ENCODE results near the gene IFIT5. TPM values are rescaled to one million over a fixed set of nuclear protein-coding genes. Genes with fewer than 3 reads are reported as not detected.
"Not testable (repeated sequence)": the region's sequence is repeated elsewhere in the genome, so short reads cannot be mapped to it uniquely, and the experiment has no call there.

IFIT5 gene
- polyA plus RNA-seq, 1 donor: 8.5 TPM

DNA sequence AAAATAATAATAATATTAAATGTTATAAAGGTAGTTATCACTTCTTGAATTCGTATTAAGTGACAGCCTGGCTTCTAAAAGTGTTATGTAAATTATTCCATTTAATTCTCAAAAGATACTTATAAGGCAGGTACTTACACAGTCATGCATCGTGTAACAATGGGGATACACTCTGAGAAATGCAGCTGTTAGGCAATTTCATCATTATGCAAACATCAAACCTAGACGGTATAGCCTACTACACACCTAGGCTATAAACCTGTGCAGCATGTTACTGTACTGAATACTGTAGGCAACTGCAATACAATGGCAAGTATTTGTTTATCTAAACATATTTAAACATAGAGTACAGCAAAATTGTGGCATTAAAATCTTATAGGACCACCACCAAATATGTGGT lies 20.5 kb upstream of the IFIT5 start:
- no peak for DNase-seq

DNA sequence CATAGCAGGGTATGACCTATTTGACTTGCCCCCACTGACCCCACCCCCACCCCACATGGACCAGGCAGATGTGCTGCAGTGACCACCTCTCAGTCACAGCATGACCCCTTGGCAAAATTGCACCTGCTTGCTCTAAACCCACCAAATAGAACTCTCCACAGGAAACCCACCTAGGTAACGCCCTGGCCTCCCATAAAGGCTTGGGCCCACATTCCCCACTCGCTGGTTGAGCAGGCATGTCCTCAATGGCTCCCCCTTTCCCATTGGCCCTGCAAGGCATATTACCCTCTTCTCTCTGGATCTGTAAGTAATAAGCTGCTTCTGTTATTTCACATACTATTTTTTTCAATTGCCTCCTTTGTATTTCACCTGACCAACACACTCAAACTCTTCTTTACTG lies 19.2 kb upstream of the IFIT5 start:
- no peak for DNase-seq

DNA sequence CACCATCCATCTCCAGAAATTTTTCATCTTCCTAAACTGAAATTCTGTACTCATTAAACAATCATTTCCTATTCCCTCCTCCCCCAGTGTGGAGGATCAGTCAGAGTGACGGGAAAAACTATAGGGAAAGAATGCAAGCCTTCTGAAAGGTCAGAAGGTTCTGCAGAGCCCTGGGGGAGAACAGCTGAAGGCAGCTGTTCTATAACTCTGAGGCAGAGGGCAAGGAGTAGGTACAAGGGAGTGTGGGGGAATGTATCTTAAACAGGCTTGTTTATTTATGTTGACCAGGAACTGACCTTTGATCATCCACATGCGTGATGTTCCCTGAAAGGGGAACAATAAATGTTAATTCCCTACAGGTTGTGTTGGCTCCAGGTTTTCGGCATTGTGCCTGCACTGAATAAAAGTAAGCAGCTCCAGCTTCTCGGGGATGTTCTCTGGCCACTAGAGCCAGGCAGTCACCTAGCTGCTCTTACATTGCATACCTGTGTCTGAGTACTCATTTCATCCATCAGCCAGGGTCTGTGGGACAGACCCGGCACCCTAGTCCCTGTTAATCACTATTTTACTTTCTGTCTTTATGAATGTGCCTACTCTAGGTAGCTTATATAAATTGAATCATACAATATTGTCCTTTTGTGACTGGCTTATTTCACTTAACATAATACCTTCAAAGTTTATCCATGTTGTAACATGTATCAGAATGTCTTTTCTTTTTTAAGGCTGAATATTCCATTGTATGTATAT lies 16.2 kb upstream of the IFIT5 start:
- no peak for DNase-seq

DNA sequence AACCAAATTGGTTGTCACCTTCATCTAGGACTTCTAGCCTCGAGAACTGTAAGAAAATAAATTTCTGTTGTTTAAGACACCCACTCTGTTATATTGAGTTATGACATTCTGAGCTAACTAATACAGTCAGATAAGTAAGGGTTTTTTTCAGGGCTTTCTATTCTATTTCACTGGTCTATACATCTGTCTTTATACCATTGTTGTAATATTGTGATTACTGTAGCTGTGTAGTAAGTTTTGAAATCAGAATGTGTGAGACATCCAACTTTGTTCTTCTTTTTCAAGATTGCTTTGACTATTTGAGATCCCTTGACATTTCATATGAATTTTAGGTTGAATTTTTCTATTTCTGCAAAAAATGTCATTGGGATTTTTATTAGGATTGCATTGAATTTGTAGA lies 14.4 kb upstream of the IFIT5 start:
- DNase-seq: no peak

DNA sequence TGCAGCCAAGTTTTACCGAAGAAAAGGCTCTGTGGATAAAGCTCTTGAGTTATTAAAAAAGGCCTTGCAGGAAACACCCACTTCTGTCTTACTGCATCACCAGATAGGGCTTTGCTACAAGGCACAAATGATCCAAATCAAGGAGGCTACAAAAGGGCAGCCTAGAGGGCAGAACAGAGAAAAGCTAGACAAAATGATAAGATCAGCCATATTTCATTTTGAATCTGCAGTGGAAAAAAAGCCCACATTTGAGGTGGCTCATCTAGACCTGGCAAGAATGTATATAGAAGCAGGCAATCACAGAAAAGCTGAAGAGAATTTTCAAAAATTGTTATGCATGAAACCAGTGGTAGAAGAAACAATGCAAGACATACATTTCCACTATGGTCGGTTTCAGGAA lies 11.3 kb upstream of the IFIT5 start:
- DNase-seq: no peak

DNA sequence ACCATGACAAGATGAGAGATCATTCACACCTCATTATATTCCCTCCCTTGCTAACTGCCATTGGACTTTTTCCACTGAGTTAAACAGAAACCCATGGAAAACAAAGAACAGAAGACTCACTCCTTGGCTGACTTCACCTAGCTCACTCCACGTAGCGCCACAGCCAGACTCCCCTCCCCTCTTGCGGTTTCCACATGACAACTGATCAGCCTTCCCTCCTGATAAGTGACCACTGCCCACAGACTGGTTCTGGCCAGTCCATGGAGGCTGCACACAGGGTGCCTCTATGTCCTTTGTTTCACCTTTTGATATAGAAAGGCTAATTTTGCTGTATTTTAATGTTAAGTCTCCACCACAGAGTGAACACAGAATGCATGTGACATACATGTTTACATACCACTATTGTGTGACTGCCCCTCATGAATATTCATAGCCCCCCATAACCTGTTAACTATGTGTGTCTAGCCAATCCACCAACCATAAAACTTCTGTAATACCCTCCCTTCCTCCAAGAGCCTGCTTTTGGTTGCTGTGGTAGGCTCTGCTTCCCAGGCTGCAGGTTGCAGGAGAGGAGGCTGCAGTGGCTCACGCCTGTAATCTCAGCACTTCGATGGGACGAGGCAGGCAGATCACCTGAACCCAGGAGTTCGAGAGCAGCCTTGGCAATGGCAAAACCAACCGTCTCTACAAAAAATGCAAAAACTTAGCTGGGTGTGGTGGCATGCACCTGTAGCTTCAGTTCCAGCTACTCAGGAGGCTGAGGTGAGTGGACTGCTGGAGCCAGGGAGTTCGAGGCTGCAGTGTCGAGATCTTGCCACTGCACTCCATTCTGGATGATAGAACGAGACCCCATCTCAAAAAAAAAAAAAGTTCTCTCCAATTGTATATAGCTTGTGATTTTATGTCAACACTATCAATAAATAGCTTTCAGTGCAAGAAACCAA lies 10.0 kb upstream of the IFIT5 start:
- peak; percentile 40 for DNase-seq

DNA sequence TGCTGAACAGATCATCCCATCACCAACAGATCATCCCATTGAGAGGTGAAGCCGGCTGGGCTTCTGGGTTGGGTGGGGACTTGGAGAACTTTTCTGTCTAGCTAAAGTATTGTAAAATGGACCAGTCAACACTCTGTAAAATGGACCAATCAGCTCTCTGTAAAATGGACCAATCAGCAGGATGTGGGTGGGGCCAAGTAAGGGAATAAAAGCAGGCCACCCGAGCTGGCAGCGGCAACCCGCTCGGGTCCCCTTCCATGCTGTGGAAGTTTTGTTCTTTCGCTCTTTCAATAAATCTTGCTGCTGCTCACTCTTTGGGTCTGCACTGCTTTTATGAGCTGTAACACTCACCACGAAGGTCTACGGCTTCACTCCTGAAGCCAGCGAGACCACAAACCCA lies 8.2 kb upstream of the IFIT5 start:
- DNase-seq: not testable (repeated sequence)

DNA sequence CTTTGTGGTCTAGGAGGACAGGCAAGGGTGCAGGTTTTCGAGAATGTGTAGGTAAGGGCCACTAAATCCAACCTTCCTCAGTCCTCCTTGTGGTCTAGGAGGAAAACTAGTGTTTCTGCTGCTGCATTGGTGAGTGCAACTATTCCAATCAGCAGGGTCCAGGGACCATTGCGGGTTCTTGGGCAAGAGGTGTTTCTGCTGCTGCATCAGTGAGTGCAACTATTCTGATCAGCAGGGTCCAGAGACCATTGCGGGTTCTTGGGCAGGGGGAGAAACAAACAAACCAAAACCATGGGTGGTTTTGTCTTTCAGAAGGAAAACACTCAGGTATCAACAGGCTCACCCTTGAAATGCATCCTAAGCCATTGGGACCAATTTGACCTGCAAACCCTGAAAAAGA lies 6.6 kb upstream of the IFIT5 start:
- DNase-seq: not testable (repeated sequence)

DNA sequence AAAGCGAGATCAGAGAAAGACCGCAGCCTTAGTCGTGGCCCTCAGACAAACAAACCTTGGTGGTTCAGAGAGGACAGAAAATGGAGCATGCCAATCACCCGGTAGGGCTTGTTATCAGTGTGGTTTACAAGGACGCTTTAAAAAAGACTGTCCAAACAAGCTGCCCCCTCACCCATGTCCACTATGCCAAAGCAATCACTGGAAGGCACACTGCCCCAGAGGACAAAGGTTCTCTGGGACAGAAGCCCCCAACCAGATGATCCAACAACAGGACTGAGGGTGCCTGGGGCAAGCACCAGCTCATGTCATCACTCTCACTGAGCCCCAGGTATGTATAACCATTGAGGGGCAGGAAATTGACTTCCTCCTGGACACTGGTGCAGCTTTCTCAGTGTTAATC lies 5.1 kb upstream of the IFIT5 start:
- not testable (repeated sequence) for DNase-seq

DNA sequence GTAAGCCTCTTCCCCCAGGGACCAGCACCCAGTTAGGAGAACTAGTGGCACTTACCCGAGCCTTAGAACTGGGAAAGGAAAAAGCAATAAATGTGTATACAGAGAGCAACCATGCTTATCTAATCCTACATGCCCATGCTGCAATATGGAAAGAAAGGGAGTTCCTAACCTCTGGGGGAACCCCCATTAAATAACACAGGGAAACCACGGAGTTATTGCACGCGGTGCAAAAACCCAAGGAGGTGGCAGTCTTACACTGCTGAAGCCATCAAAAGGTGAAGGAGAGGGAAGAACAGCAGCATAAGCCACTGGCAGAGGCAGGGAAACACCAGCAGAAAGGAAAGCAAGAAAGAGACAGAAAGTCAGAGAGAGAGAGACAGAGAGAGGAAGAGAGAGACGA lies 3.8 kb upstream of the IFIT5 start:
- not testable (repeated sequence) for DNase-seq

DNA sequence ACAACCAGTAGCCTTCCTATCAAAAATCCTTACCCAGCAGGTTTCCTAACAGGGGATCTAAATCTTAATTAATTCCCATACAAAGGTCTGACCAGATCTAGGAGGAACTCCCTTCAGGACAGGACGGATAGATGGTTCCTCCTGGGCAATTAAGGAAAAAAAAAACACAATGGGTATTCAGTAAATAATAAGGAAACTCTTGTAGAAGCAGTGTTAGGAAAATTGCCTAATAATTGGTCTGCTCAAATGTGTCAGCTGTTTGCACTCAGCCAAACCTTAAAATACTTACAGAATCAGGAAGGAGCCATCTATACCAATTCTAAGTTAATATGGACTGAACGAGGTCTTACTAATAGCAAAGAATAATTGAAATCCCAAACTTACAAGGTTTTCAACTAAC lies 3.2 kb upstream of the IFIT5 start:
- not testable (repeated sequence) for DNase-seq

DNA sequence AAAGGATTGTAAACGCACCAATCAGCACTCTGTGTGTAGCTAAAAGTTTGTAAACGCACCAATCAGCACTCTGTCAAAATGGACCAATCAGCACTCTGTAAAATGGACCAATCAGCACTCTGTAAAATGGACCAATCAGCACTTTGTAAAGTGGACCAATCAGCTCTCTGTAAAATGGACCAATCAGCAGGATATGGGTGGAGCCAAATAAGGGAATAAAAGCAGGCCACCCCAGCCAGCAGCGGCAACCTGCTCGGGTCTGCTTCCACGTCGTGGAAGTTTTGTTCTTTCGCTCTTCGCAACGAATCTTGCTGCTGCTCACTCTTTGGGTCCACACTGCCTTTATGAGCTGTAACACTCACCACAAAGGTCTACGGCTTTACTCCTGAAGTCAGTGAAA lies 2.1 kb upstream of the IFIT5 start:
- DNase-seq: not testable (repeated sequence)

DNA sequence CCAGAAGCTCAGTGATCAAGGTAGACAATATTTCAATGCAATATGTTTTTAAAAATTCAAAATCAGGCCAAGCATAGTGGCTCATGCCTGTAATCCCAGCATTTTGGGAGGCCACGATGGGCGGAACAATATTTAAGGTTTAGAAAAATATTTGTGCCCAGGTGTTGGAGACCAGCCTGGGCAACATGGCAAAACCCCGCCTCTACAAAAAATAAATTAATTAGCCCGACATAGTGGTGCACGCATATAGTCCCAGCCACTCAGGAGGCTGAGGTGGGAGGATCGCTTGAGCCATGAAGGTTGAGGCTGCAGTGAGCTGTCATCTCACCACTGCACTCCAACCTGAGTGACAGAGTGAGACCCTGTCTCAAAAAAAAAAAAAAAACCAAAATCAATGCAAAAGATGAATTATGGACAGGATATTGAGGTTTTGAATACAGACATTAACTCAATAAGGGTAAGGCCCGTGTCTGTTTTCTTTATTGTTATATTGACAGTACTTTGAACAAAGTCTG lies 913 bp upstream of the IFIT5 start:
- DNase-seq: no peak

DNA sequence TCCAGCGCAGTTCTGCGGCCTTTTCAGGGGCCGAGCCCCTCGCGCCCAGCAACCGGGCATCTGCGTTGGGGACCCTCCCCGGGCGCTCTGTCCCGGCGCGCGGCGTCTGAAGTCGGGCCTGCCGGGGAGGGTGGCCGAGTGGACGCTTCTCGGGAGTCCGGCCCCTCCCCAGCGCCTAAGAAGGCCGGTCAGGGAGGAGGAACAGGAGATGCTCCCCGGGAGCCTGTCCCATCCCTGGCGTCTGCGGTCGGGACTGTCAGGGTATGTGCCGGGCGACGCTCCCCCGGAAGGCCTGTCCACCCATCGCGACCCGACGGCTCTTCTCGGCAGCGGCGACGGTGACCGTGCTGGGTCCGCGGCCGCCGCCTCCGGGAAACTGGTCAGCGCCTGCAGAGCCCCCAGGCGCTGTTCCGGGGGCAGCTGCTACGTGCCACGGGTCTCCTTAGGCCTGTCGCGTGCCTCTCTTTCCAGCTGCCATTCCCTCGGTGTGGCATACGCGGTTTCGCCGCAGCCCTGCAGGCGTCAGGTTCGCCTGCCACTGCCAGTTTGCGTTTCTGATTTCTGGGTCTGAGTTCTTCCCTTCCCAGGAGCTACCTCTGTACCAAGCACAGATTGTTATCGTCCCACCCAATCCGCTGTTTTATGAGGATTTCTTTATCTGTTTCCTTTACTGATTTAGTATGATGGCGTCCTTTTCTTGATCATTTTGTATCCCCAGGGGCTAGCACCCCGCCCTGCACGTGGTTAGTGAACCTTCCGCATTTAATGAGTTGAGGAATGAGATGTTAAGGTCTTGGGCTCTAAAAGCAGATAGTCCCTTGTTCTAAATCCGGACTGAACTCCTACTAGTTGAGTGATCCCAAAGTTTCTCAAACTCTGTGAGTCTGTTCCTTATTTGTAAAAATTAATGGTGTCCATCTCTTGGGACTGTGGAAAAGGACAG lies 782 bp downstream of the IFIT5 start:
- DNase-seq: peak; percentile 66

DNA sequence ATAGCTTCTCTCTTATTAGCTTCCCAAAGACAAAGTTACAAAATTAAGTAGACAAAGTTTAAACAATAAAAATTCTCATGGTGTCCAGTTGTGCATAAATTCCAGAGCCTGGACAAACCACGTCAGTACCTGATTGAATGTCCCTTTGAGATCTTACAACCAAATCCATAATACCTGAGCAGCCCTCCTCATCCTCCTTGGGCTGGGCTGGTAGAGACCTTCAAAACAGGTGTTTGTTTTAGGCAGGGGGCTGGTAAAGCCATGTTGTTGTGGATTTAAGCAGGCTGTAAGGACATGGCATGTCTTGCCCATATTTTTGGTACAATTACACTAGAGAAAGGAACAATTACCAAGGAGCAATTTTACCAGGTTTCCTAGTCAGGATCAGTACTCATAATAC lies 2.1 kb downstream of the IFIT5 start:
- no peak for DNase-seq

DNA sequence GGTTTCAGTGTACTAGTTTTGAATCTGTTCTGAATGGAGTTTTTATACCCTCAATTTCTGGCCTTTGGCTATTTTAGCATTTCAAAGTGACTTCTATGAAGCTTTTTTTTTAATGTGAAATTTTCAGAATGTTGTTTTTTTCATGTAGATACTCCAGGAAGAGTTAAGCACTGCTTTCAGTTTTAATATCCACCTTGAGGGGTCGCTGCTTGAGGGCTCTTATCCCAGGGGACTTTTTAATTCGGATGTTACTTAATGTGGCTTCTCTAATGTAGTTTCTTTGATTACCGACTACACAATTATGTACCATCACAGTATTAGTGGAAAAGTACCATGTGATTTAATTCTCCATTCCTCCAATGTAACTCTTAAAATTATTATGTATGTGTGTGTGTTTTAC lies 5.2 kb downstream of the IFIT5 start:
- no peak for DNase-seq

DNA sequence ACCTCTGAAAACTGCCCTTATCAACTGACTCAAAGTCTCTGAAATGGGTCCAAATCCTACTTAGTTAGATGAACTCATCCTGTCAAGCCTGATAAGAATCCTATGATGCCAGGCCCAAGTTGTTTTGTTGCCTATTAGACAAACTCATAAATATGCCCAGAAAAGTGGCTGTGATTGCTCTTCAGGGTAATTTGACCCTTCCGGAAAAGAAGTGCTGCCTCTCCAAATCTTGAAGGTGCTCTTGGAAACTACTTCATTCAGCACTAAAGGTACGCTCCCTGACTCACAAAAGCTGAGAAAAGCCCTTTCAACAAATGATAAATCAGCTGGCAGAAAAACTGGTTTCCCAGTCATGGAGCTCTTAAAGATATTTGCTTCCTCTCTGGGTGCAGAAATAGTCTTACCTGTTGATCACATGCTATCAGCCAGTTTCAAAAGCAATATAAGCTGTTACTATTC lies 6.7 kb downstream of the IFIT5 start:
- DNase-seq: no peak

DNA sequence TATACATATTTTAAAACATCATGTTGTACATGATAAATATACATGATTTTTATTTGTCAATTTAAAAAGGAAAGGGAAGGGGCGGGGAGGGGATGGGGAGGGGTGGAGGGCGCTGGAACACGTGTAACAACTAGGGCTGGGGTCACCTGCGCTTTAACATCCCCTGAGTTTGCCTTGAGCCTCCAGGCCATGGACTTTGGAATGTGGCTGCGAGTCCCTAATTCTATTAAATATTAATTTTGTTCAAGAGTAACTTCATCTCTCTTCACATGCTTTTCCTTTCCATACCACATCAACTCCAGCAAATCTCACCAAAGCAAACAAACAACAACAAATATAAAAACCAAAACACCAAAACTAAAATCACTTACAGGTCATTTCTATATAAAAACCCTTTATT lies 10.6 kb downstream of the IFIT5 start:
- no peak for DNase-seq

DNA sequence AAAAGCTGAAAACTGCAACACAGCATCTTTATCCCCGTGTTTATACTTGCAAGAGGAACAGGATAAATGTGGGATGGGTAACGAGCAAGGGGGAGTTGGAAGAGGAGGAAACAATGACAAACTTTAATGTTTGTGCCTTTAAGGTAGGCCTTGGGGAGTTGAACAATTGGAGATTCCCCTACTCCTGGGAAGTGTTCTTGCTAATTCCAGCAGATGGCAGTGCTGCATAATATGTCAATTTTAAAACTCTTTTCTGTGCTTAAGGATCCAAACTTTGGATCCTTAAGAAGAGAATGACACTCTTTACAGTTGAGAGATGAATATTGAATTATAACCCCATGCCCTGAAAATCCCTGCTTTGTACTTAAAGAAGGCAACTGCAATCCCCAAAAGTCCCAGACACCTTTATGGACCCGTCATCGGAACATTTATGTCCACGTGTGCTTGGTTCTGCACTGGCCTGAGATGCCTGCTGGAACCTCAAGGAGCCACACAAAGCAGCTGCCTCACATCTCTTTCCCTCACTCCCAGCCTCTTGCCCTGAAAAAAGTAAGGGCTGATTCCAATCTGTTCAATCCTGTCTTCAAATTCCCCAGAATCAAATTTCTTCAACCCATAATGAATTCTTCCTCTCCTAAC lies 12.0 kb downstream of the IFIT5 start:
- DNase-seq: peak; percentile 55

DNA sequence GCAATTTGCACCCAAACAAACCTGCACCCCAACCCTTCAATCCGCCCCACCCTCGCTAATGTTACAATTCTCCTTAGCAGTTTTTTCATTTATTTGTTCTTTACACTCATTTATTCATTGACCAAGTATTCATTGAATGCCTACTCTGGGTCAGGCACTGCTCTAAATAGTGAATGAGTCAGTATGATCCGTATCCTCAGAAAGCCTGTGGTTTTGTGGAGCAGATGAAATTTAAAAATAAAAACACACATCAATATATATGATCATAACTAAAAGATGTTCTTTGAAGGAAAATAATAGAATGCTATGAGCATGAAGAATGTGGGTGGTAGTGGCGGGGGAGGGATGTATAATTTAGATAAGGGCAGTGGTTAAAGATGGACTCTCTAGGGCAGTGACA lies 13.3 kb downstream of the IFIT5 start:
- no peak for DNase-seq

DNA sequence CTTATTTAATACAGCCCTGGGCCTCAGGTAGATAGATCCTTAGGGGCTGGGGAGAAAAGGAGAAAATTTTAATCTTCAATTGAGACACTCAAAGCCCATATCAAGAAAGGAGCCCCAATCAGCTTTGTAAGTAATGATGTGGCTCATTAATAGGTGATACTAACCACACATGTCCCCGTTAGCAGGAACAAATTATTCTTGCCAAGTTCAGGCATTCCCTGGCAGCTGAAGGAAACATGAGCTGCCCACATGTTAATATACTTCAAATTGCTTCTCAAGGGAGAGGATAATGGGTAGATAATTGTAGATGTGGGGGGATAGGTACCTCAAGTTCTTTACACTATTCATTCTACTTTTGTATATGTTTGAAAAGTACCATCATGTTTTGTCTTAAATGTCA lies 14.5 kb downstream of the IFIT5 start:
- no peak for DNase-seq

DNA sequence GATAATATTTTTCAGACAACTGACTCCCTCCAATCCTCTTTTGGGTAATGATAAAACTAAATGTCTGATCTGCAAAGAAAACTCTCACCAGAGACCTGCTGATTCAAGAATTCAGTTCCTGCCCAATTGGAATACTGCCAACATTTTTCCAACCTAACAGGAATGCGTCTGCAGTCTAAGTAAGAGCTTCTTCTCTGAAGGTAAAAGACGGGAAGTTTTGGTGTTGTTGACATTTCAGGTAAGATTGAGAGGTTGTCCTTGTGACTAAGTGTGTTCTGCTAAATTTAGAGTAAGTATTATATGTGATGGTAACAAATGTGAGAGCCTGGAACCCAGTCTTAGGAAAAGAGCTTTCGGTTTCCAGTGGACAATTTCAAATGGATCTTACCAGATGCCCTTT lies 17.6 kb downstream of the IFIT5 start:
- DNase-seq: no peak
